DMS 273 (cell line): ENCODE measurements around the gene ZNF775.

Source experiments
- DNase-seq: peaks from one replicate; lab custom pipeline; 2025; ENCODE audit not compliant: unreplicated experiment; lab: John Stamatoyannopoulos, UW

Gene ZNF775

DNA sequence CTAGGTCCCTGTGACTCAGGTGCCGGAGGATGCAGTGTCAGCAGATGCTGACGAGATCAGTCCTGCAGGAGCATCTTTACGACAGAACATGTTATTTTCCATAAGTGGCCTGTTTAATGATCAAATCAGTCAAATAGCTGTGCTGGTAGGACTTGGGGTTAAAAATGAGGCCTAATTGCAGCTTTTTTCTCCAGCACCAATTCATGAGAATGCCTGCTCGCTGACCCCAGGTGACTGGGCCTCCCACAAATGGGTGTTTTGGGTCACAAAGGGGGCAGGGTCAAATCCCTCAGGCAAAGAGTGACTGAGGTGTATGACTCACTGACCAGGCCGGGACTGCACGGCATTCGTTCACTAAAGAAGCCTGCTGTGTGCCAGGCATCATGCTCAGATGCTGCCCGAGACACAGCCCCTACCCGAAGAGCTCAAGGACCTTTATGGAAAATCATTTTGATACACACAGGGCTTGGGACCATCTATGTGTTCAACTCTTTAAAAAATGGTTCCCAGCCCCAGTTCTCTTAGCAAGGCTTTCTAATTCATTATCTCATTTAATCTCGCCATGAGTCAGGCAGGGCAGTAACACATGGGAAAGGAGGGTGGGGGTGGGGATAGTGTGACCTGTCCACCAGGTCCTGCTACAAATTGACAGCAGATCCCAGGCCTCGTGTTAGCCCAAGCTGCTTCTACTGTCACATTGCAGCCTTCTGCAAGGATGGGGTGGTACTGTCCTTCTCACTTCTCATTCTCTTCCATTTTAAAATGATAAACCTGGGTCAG lies 21.1 kb downstream of the ZNF775 start:
- no peak for DNase-seq

DNA sequence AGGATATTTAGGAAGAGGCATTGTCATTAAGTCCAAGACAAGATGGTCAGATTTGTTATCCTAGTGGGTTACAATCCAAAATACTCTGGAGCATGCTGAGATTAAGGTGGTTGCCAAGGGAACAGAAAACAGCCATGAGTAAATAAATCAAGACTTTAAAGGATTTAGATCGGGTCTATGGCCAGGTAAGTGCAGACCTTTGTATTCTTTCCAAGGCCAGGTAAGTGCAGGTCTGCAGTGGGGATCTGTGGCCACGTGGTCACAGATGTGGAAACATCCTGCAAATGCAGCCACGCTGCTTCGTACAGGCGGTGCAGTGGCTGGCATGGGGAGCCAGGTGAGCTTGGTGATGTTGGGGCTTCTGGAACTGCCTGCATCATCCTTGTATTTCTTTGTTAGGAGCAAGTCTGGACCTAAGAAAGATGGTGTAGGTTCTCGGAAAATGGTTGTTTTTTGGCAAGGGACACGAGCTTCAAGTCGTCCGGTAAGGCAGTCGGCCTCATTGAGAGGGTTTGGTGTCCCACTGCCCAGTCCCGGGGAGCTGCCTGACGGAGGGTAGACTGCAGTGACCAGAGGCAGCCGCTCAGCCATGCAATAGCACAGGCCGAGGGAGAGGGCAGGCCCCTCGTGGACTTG lies 21.8 kb downstream of the ZNF775 start:
- no peak for DNase-seq

DNA sequence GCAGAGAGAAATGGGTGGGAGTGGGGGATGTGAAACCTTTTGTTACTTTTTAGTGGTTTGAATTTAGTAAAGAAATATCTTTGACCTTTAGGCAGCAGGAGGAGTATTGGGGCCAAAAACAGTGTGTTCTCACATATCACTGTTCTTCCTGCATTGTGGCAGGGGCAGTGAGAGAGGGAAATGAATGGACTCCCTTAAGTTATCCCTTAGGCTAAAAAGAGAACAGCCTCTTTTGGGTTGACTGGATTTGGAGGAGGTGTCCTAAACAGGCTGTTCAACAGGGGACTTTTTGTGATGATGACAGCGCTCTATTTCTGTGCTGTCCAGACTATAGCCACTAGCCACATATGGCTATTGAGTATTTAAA lies 22.3 kb downstream of the ZNF775 start:
- DNase-seq, result no peak

DNA sequence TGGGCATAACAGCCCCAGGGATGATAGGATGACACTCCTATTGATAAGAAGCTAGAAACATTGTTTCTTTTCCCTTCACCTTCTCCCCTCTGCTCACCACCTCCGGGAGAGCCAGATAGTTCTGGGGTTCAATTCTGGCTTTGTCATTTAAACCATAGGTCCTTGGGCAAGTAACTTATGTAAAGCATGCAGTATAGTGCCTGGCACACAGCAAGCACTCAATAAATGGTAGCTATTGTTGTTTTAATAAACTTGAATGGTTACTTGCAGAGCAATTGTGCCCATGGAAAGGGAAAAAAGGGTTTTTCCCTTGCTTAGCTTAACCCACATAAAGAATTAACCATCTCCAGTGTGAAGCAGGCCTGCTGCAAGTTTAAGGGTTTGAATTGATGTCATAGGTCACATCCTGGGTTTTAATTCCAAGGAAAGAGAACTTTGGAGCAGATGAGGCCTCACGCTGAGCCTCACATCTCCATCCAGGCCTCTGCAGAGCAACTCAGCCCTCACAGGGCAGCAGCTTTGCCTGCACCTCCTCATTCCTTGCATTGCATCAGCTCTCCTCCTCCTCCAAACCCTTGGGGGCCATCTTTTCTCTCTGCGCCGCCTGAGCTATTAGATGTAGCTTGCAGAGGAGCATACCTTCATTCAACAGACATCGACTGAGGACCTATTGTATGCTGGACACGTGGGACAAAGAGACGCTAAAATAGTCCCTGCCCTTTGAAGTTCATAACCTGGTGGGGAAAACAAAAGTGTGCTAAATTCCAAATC lies 22.9 kb downstream of the ZNF775 start:
- DNase-seq, result no peak

DNA sequence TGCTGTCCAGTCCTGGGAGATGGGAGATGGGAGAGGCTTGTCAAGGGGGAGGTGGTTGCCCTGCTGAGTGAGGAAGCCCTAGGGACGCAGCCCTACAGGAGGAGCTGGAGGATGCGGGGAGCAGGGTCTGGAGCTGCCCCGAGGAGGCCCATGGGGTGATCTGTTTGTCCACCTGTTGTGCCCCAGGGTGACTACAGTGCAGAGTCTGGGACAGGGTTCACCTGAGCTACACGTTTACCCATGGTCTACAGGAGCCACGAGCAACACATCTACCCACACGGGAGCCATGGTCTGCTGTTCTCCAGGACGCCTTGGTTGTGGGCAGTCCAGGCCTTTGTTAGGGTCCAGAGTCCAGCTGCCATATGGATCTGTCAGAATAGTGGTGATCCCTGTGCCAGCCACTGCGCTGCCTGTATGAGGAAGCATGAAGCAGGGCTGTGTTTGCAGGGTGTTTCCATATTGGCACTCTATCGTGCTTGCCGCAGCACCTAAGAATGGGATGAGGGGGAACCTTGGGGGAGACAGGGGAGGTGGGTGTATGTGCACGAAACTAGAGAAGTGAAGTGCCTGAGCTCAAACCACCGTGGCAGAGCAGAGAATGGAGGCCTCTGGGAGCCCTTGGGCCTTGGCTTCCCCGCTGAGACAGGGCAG lies 23.7 kb downstream of the ZNF775 start:
- no peak for DNase-seq

DNA sequence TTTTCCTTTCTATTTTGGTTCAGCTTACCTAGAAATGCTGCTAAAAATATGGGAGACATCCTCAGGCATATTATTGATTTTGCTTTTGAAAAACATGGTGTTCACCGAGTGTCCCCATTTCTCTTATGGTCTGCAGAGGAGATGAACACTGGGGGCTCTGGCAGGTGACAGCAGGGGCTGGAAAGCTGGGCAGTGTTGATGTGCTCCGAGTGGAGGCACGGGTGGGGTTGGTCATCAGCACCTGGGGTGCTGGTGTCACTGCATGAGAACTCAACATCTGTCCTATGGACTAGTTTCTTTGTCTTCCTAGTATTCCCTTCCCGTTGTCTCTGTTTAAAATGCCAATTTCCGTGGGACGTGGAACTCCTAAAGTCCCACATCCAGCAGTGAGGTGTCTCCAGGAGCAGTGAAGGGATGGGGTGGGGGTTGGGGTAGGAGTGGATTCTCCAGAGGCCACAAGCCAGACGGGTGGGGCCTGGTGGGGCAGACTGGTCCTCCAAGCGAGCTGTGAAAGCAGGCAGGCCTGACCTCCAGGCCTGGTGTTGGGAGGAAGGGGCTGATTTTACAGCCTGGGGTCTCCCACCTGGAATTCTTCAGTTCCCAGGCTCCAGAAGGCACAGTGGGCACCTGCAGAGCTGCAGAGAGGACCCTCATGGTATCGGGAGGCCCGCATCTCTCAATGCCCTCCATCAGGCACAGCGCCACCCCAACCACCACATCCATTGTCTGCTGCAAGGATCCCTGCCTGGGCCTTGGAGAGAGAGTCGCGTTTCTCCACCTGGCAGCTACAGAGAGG lies 24.4 kb downstream of the ZNF775 start:
- no peak for DNase-seq

DNA sequence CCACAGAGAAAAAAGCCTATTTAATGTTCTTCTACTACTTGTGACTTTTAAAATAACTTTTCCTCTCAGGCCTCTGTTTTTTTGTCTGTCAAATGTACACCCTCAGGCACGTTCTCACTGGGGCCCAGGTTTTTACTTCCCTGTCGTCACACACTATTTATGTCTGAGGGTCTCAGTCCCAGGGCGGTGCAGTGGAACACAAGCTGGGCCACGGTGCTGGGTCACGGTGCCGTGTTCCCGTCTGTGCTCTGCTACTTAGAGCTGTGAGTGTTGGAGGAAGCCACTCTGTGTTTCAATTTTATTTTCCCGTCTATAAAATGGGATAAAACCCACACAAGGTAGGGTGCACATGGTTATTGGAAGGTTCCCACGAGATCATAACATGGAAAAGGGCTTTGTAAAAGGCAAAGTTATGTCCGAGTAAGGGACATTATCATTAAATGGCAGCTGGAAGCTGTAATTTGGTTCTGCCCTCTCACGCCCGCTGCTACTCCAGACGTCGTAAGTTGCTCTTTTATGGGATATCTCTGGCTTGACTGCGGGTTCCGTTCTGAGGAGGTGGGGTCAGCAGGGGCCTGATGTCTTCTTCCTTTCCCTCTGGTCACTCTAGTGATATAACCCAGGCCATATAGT lies 25.2 kb downstream of the ZNF775 start:
- no peak for DNase-seq

DNA sequence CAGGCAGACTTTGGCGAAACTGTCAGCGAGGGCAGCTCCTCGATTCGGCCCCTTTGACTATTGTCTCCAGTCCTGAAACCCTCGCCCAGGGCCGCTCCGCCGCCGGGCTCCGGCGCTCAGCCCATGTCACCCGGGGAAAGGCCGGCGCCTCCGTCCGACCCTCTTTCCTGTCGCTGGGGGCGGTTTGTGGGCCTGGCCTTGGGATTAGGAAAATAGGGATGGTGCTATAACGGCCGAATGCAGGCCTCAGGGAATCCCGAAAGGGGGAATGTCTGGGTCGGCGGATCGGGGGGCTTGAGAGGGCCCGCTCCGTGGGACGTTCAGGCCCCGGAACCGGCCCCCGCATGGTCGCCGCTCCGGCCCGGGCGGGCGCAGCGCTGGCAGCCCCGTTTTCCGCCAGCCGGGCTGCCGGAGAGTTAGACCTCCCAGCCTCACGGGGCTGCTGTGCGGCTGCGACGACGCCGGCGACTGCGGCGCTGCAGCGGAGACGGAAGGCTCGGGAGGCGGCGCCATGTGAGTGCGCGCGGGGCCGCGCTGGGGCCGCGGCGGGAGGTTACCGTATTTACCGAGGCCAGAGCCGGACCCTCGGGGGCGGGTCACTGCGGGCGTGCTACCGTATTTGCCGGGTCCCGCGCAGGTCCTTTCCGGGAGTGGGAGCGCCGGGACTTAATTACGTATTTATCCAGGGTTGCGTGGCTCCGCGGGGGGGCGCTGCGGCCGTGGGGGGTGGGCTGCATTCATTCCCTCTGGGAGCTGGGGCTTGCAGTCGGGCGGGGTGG lies 25.9 kb downstream of the ZNF775 start:
- peak; percentile 95 for DNase-seq

DNA sequence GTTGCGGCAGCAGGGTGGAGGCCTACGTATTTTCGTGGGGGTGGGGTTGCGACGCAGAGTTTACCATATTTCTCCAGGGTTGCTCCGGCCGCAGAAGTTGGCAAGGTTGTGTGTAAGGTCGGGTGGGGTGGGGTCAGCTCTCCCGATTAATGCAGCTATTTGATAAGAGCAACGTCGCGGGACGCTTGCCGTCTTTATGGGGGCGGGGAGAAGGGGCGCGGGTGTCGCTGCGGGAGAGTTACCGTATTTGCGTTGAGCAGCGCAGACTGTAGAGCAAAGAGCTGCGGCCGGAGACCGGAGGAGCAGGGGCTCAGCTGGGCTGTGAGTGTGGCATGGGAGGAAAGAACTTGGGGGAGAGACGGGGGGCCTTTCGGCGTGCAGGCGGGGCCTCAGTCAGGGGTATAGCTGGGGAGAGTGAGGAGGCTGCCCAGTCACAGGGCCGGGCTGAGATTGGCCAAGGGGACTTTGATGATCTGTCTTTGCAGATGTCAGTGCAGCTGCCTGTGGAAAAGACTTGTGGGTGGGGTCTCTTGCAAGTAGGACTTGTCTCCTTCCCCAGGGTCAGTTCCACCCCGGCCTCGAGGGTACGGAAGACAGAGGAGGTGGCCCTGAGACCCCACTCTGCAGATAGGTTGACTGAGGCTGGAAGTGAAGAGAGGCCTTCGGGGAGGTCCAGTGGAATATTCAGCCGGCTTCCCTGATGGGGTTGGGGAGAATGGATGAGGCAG lies 26.6 kb downstream of the ZNF775 start:
- peak; percentile 87 for DNase-seq

DNA sequence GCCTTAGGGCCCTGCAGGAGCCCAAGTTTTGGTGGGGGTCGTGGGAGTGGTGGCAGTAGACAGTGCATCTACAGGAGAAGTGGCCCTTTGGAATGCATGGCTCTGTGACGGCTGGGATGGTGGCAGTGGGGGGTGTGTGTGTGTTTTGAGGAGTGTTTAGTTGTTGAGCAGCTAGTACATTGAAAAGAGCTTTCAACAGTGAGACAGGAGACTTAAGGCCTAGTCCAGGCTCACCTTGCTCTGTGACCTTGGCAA lies 27.1 kb downstream of the ZNF775 start:
- no peak for DNase-seq

DNA sequence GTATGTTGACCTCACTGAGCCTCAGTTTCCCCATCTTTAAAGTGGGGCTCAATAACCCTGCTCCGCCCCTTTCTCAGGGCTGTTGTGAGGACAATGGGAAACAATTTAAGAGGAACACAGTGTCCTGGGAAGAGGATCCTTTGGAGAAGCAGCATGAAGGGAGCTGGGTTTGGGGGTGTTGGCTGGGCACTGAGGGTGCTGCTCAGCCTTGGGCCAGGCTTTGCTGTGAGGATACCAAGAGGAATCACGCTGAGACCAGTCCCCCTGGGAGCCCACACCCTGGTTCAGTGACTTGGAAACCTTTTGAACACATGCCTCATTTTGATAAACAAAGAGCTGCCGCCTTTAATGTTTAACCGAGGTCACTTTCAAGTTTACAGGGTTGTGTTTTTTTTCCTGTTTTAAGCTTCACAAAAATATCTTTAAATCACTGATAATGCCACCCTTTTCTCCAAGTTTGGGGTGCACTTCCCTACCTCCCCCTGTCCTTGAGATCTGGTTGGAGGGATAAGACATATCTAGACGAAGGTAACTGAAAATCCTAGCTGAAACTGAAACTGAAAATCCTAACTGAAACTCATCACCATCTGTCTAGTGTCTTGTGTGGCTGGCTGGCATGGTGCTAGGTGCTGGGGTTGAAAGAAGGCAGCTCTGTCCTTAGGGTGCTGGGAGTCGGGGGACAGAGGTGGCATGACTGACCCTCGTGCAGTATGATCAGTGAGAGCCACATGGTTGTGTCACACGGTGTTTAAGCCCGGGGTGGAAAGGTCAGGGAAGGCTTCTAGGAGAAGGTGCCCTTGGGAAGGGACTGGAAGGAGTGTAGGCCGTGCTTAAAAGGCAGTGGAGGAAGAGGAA lies 27.7 kb downstream of the ZNF775 start:
- peak; percentile 59 for DNase-seq

DNA sequence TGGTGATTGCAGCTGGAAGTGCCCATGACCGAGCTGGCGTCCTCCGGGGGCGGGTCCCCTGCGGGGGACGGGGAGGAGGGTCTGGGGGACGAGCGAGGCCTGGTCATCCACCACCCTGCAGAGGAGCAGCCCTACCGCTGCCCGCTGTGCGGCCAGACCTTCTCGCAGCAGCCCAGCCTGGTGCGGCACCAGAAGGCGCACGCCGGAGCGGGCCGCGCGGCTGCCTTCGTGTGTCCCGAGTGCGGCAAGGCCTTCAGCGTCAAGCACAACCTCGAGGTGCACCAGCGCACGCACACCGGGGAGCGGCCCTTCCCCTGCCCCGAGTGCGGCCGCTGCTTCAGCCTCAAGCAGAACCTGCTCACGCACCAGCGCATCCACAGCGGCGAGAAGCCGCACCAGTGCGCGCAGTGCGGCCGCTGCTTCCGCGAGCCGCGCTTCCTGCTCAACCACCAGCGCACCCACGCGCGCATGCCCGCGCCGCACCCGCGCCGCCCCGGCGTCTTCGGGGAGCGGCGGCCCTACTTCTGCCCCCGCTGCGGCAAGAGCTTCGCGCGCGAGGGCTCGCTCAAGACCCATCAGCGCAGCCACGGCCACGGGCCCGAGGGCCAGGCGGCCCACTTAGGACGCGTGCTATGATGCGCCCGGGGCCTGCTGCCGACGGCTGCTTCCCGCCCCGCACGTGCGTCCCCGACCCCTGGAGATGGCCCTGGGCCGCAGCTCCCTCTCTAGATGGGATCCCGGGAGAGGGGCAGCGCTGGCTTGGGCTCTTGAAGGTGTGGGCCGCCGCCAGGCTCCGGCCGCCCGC lies 28.7 kb downstream of the ZNF775 start:
- no peak for DNase-seq

DNA sequence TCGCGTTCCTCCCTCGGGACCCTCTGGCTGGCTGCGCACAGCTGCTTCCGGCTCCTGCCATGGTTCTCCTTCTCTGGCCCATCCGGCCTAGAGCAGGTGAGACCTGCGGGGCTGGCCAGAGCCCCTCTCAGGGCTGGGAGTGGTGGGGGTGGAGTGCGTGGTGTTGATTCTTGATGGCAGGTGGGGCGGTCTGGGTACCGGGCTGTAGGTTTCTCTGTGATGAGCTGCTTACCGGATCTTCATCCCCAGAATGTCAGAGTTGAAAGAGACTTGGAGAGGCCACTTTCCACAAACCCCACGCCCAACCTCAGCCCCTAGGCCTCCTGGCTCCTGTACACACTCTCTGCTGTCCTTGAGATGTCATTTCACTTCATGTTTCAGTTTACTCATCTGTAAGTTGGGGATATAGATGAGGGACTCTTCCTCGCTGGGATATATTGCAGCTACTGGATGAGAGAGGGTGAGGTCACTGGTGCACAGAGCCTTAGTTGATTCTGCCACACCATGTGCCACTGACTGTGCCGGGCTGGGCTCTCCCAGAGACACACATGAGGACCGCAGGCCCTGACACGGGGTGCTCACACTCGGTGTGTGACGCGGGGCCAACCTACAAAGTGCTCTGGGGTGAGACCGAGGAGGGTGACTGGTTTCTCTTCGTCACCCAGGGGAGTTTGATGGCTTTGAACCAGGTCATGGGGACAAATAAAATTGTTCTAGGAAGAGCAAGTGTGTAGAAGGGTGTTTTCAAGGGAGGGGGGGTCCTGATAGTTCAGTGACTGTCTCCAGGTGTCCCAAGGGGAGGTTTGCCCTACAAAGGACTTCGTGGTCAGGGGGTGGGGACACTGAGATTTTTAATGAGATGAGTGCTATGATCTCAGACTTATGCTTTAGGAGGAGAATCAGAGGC lies 29.5 kb downstream of the ZNF775 start:
- DNase-seq, result no peak

DNA sequence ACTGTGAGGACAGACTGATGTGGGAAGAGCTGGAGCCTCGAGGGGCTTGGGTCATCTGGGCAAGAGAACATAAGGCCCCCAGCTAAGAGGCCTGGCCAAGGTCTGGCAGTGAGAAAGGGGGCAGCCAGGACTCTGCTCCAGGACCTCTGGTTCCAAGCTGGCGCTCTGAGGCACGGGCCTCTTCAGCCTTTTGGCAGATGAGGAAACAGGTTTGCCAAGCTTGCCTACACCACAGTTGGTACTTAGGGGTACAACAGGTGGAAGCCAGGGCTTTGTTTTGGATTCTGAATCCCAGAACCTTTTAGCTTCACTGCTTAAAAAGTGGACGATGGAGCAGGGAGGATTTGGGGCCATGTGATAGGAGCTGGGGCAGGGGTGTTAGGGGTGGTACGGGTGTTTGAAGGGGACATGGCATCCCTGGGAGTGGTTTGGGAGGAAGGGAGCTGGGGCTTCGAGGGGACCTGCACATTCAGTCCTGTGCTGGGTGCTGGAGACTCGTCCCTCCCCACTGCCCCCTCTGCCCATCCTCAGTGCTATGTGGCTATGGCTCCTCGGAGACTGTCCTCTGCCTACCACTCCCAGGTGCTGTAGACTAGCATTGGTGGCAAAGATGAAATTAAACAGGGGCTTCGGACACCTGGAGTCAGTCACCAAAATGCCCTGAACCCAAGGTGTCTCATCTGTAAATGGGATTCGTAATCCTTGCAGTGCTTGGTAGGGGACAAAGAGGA lies 30.3 kb downstream of the ZNF775 start:
- peak; percentile 31 for DNase-seq

DNA sequence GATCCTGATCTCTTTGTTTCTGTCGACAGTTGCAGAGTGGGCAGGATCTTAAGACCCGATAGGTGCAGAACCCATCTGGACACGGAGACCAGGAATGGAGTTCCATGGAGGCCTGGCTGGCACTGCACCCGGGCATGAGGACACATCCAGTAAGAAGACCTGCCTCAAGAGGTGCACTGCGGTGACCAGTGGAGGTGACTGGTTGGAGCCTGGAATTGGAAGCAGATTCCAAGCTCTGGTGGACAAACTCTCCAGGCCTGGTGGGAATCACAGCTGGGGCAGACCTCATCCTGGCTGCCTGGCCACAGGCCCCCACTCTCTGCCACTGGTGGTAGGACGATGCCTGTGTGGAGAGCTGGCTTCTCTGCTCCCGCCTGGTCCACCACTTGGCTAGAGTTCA lies 31.0 kb downstream of the ZNF775 start:
- DNase-seq, result no peak
